Effector memory CD8-positive, alpha-beta T cell (primary cell): Measurements from ENCODE around the gene GRIA4.

Experiments used
- ATAC-seq: fragments of 150-1000 bp; cut with Tn5 transposase; replicated peaks from 2 replicates; pipeline ENCODE4 v1.10.0; 2021; ENCODE audit warnings: mild to moderate bottlenecking, moderate library complexity
- DNase-seq, 3 experiments: peaks; one replicate each; pipeline ENCODE4 v3.0.0; 2021
- H3K27ac Mint-ChIP-seq, 2 donors: one replicate each; pipeline ENCODE4 v1.8.0; 2022; ENCODE audit warnings: mild to moderate bottlenecking in 2 of 2, mixed read lengths in 2 of 2, moderate library complexity in 2 of 2
- H3K27me3 Mint-ChIP-seq, 2 donors: one replicate each; pipeline ENCODE4 v1.8.0; 2022; ENCODE audit warnings: mixed read lengths in 2 of 2
- H3K36me3 Mint-ChIP-seq: one replicate; pipeline ENCODE4 v1.8.0; 2022; ENCODE audit warnings: mild to moderate bottlenecking, moderate library complexity, mixed read lengths; ENCODE audit not compliant: insufficient read depth
- H3K4me1 Mint-ChIP-seq, 2 donors: one replicate each; pipeline ENCODE4 v1.8.0; 2022; ENCODE audit warnings: low read depth in 2 of 2, mixed read lengths in 2 of 2
- H3K4me3 Mint-ChIP-seq, 2 donors: one replicate each; pipeline ENCODE4 v1.8.0; 2022; ENCODE audit warnings: mild to moderate bottlenecking in 2 of 2, mixed read lengths in 2 of 2, moderate library complexity in 2 of 2
- H3K9me3 Mint-ChIP-seq, 2 donors: one replicate each; pipeline ENCODE4 v1.8.0; 2022; ENCODE audit warnings: mixed read lengths in 2 of 2

GRIA4 gene

DNA sequence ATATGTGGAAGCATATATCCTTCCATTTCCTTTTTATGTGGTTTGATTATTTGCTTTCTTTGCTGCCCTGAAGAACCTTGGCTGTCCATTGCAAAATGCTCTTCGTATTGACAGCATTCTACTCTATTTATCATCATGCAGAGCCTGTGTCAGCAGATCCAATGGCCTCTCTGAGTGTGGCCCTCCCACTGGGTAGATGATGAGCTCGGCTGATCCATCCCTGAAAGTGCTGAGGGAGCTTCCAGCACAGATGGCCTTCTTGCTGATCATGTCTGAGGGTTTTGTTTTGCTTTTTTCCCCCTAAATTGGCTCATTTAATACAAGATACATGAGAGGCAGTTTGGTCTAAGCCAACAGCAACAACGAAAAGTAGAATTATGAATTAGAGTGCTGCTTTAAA, 181.0 kb downstream of the GRIA4 start:
- no peaks in the 10 kb centered on the region for H3K36me3 Mint-ChIP-seq
- no peaks in the 10 kb centered on the region for H3K9me3 Mint-ChIP-seq
- ATAC-seq (no peak), DNase-seq (no peak)
- no peak overlapping the region for H3K27ac Mint-ChIP-seq
- H3K4me1 Mint-ChIP-seq: no peaks in the 10 kb centered on the region
- no peak overlapping the region for H3K4me3 Mint-ChIP-seq
- H3K27me3 Mint-ChIP-seq: no peaks in the 10 kb centered on the region

DNA sequence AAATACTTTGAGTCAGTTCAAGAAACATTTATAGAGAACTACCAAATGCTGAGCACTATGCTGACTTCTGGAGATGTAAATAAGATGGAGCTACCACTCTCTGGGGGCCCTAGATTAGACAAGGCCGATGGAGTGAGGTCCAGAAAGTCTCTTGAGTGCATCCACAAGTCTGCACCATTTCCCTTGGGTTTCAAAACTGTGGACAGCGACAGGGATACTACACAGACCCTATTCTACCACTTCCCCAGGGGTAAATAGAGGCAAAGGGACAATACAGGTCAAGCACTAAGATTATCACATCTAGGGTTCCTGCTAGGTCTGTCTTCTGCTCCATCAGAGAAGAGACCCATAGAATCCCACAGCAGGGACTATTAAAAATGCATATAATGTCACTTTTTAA, 183.2 kb downstream of the GRIA4 start:
- no peak overlapping the region for H3K4me3 Mint-ChIP-seq
- no peaks in the 10 kb centered on the region for H3K4me1 Mint-ChIP-seq
- H3K36me3 Mint-ChIP-seq: no peaks in the 10 kb centered on the region
- ATAC-seq (no peak), DNase-seq (no peak)
- no peaks in the 10 kb centered on the region for H3K9me3 Mint-ChIP-seq
- no peaks in the 10 kb centered on the region for H3K27me3 Mint-ChIP-seq
- H3K27ac Mint-ChIP-seq: no peak overlapping the region

DNA sequence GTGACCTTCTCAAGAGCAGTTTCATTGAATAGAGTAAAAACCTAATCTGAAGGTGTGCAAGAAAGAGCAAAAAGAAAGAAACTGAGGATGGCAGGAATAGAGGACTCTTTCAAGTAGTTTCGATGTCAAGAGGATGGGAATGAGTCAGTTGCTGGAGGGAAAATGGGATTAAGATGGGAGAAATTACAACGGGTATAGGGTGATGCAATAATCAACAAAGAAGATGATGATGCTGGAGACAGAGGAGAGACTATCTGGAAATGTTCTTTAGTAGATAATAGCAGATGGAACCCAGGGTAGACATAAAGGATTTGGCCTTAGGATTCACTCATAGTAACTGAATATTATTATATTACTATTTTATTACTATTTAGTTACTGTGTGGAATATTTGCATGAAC, 189.4 kb downstream of the GRIA4 start:
- H3K4me3 Mint-ChIP-seq: no peak overlapping the region
- H3K36me3 Mint-ChIP-seq: no peaks in the 10 kb centered on the region
- no peak overlapping the region for H3K27ac Mint-ChIP-seq
- DNase-seq (no peak), ATAC-seq (no peak)
- no peaks in the 10 kb centered on the region for H3K9me3 Mint-ChIP-seq
- no peaks in the 10 kb centered on the region for H3K4me1 Mint-ChIP-seq
- no peaks in the 10 kb centered on the region for H3K27me3 Mint-ChIP-seq

DNA sequence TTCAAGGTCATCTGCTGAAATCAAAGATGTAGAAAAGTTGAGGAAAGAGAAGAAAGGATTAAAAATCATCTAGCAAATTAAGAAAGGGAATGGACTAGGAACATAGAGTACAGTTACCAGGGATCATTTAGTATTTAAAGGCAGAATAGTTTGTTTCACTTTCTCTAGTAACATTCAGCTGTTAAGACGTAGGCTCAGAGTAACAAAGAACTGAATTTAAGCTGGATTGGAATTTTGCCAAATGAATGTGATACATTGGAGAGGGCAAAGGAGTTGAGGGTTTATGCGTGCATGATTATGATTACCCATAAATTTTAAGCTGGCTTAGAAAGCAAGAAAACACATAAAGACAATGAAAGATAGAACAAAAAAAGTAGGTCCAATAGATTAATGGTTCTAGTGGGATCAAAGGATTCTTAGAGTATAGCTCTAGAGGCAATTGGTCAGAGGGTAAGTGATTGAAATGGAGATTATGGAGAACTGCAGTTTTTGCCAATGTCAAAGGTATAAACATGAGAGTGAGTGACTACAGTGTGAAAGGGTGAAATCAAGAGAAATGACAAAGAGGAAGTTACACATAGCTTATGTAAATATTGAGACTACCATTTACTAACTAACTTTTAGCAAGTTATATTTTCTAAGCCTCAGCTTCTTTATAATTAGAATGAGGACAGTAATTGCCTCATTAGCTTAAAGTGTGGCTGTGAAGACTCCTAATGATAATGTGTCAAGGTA, 190.0 kb downstream of the GRIA4 start:
- Mint-ChIP-seq H3K27ac (no peak overlapping the region), H3K27me3 (no peaks in the 10 kb centered on the region), H3K36me3 (no peaks in the 10 kb centered on the region), H3K9me3 (no peaks in the 10 kb centered on the region), H3K4me3 (no peak overlapping the region), H3K4me1 (no peaks in the 10 kb centered on the region)
- ATAC-seq: no peak
- no peak for DNase-seq

DNA sequence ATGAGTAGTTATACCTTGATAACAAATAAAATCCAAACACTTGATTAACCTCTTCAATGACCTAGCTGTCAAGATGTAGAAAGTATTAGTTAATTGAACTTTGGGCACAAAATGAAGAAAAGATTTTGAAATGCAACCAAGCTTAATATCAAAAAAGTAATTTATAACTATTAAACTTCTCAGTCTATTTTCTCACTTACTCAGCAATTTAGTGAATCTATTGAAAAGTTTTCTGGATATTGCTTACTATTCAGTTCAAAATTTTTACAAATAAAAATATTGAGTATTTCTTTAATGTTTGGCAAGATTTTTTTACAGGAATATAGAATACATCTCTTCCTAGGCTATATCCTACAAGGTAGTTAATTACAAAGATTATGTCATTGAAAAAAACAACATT, 192.5 kb downstream of the GRIA4 start:
- Mint-ChIP-seq H3K4me3 (no peak overlapping the region), H3K9me3 (no peaks in the 10 kb centered on the region), H3K27ac (no peak overlapping the region), H3K27me3 (no peaks in the 10 kb centered on the region), H3K4me1 (no peaks in the 10 kb centered on the region), H3K36me3 (no peaks in the 10 kb centered on the region)
- ATAC-seq: no peak
- no peak for DNase-seq

DNA sequence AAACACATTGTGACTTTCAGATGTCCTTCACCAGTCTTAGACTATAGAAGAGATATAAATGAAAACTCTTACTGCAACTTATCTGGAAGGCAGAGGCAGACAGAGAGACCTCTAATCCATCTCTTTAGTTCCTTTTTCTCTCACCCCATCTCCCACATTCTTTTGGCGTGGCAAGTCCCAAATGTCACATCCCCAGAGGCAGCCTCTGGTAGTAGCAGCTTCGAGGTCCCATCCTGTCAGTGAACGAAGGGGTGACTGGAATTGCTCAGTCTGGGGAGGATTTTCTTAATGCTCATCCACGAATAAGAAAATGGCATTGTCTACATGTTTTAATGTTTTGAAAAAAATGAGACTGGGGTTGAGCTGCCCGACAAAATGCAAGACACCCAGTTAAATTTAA, 201.4 kb downstream of the GRIA4 start:
- Mint-ChIP-seq H3K4me3 (no peak overlapping the region), H3K27ac (no peak overlapping the region), H3K4me1 (no peaks in the 10 kb centered on the region), H3K36me3 (no peaks in the 10 kb centered on the region), H3K27me3 (no peaks in the 10 kb centered on the region), H3K9me3 (no peaks in the 10 kb centered on the region)
- no peak for DNase-seq
- ATAC-seq: no peak

DNA sequence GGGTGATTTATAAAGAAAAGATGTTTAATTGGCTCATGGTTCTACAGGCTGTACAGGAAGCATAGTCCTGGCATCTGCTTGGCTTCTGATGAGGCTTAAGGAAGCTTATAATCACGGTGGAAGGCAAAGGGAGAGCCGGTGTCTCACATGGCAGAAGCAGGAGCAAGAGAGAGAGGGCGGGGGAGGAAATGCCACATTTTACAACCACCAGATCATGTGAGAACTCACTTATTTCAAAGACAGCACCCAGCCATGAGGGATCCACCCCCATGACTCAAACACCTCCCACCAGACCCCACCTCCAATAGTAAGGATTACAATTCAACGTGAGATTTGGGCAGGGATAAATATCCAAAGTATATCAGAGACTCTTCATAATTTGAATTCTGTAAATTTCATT, 211.5 kb downstream of the GRIA4 start:
- no peaks in the 10 kb centered on the region for H3K36me3 Mint-ChIP-seq
- no peaks in the 10 kb centered on the region for H3K4me1 Mint-ChIP-seq
- no peak for DNase-seq
- no peak overlapping the region for H3K27ac Mint-ChIP-seq
- no peaks in the 10 kb centered on the region for H3K9me3 Mint-ChIP-seq
- no peaks in the 10 kb centered on the region for H3K27me3 Mint-ChIP-seq
- no peak overlapping the region for H3K4me3 Mint-ChIP-seq
- no peak for ATAC-seq

DNA sequence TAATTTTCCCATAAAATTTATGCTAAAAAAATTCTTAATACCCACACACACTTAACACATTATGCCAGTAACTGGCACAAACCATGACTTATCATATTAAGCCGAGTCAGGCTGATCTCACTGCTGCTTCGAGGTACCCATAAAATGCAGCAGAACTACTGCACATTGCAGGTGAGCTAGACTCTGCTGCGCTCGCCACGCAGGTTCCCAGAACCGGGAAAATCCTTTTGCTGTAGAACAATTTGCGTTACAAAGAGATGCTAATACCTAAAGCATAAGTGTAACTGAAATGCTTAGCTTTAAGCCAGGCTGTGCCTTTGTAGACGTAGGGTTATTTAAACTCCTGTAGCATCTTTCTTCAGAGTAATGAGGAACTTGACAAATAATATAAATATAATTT, 211.9 kb downstream of the GRIA4 start:
- DNase-seq: no peak
- Mint-ChIP-seq H3K4me1 (no peaks in the 10 kb centered on the region), H3K27ac (no peak overlapping the region)

DNA sequence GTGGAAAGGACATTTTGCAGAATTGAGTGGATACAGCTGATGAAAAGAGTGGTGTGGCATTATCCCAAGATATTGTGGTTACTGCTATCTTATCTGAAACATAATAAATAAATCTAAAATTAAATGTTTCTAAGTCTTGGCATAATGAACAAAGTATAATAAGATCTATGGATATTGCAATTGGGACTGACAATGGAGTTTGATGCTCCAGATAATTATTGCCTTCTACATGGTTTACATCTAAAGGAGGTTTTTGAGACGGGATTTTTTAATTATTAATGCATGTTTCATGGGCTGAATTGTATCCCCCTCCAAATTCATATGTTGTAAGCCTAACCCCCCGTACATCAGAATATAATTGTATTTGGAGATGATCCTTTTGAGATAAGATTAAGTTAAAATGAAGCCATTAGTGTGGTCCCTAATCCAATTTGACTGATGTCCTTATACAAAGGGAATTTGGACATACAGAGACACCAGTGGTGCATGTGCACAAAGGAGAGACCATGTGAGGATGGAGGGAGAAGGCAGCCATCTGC, 213.7 kb downstream of the GRIA4 start:
- H3K27me3 Mint-ChIP-seq: no peaks in the 10 kb centered on the region
- no peak overlapping the region for H3K27ac Mint-ChIP-seq
- H3K4me1 Mint-ChIP-seq: no peaks in the 10 kb centered on the region
- no peaks in the 10 kb centered on the region for H3K9me3 Mint-ChIP-seq
- no peak for DNase-seq
- H3K36me3 Mint-ChIP-seq: no peaks in the 10 kb centered on the region
- no peak for ATAC-seq
- no peak overlapping the region for H3K4me3 Mint-ChIP-seq

More for the DNA sequence above, 211.9 kb downstream of the GRIA4 start:
- Mint-ChIP-seq H3K27me3 (no peaks in the 10 kb centered on the region), H3K4me3 (no peak overlapping the region), H3K9me3 (no peaks in the 10 kb centered on the region), H3K36me3 (no peaks in the 10 kb centered on the region)
- ATAC-seq: no peak

DNA sequence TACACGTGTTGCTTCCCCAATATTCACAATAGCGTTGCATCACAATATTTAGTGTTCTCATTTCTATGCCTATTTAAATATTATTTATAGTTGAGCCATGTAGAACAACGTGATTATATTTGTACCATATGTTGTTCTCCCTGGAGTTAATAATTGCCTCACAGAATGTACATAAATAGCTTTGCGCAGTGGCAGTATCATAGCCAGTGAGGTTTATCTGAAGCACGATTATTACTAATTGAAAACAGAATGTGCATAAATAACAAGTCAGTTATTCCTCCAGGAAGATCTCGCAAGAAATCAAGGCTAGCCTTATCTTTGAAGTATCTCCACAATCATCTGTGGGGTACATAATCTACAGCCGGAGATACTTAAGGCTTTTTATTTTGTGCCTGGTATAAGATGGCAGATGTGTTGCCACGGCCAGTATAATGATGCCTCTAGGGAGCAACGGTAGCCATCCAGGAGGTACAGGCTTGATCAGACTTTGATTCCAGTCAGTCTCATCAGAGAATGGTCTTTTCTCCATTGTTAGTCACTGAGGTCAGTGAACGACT, 214.7 kb downstream of the GRIA4 start:
- Mint-ChIP-seq H3K4me1 (no peaks in the 10 kb centered on the region), H3K27me3 (no peaks in the 10 kb centered on the region), H3K36me3 (no peaks in the 10 kb centered on the region), H3K4me3 (no peak overlapping the region), H3K9me3 (no peaks in the 10 kb centered on the region), H3K27ac (no peak overlapping the region)
- ATAC-seq (no peak), DNase-seq (no peak)

DNA sequence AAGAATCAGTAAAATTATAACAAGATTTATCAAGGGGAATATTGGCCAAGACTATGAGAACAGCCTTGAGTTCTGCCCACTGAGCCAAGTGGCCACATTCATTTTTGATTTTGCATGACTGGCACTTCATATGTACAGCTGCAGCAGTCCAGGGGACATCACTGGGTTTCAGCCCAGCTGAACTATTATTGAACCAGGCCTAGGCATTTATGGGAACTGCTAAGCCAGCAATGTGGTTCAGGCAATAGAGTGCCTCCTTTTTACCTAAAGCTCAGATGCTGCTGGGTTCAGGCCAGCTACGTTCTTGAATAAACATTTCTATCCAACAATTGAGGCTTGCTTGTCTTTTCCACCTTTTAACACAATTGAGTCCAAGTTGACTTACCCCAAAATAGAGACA, 215.3 kb downstream of the GRIA4 start:
- no peaks in the 10 kb centered on the region for H3K9me3 Mint-ChIP-seq
- no peak for ATAC-seq
- no peaks in the 10 kb centered on the region for H3K36me3 Mint-ChIP-seq
- no peak overlapping the region for H3K27ac Mint-ChIP-seq
- no peak for DNase-seq
- H3K4me3 Mint-ChIP-seq: no peak overlapping the region
- H3K27me3 Mint-ChIP-seq: no peaks in the 10 kb centered on the region
- H3K4me1 Mint-ChIP-seq: no peaks in the 10 kb centered on the region

DNA sequence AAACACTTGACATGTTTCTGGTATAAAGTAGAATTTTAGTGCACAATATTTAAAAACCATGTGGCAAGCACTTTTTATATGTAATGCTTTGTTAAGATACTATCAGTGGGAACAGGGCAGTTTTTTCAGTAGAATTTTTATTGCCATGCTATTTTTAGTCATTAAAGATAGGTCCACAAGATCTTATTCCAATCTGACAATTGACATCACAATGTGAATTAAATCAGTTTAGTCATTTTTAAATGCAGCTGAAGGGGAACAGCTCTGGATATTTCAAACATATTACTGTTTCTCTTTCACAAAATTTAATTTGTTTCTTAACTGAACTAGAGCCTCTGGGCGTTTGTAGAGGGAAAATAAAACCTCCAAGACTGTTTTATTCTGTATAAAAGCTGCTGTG, 218.0 kb downstream of the GRIA4 start:
- H3K4me1 Mint-ChIP-seq: no peaks in the 10 kb centered on the region
- H3K9me3 Mint-ChIP-seq: no peaks in the 10 kb centered on the region
- no peak overlapping the region for H3K4me3 Mint-ChIP-seq
- ATAC-seq (no peak), DNase-seq (no peak)
- no peak overlapping the region for H3K27ac Mint-ChIP-seq
- no peaks in the 10 kb centered on the region for H3K36me3 Mint-ChIP-seq
- H3K27me3 Mint-ChIP-seq: no peaks in the 10 kb centered on the region

DNA sequence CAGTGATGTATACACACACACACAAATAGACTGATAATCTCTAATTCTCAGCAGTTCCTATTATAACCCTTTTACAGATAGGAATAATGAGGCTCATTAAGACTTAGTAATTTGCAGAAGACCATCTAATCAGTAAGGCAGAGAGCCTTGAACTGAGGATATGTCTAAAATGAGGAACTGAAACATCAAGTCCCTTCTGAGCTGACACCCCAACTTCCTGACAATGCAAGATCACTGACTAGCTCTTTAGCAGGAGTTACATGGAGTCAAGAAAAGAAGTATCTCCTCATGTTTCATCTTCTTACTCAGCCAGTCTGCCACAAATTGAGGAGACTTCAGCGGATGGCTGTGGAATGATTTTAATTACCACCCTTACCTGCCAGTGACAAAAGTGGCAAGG, 219.2 kb downstream of the GRIA4 start:
- Mint-ChIP-seq H3K36me3 (no peaks in the 10 kb centered on the region), H3K9me3 (no peaks in the 10 kb centered on the region), H3K27ac (no peak overlapping the region), H3K4me3 (no peak overlapping the region), H3K27me3 (no peaks in the 10 kb centered on the region), H3K4me1 (no peaks in the 10 kb centered on the region)
- no peak for DNase-seq
- ATAC-seq: no peak

DNA sequence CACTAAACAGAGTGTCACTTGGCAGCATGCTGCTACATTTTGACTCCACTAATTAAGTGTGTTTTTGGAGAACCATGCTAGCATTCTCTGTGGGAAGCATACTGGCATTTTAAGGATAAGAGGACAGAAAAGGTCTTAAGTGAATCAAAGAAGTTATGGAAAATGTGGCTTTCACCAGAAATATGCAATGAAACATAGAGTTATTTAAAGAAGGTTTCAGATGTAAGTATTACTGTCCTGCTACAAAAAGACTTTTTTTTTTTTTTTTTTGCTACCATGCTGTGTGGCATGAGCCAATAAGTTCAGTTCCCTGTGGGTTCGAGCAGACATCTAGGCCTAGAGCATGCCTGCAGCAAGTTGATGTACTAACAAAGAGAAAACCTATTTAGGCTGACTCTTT, 224.6 kb downstream of the GRIA4 start:
- H3K27me3 Mint-ChIP-seq: no peaks in the 10 kb centered on the region
- ATAC-seq (no peak), DNase-seq (no peak)
- no peaks in the 10 kb centered on the region for H3K4me1 Mint-ChIP-seq
- H3K4me3 Mint-ChIP-seq: no peak overlapping the region
- H3K27ac Mint-ChIP-seq: no peak overlapping the region
- no peaks in the 10 kb centered on the region for H3K9me3 Mint-ChIP-seq
- no peaks in the 10 kb centered on the region for H3K36me3 Mint-ChIP-seq
